Kidney epithelial cell (primary cell): ENCODE data around the gene RPS6KL1. TPM values are rescaled to one million over a fixed set of nuclear protein-coding genes. Genes with fewer than 3 reads are reported as not detected.

ENCODE experiments used
- DNase-seq: peaks from one replicate; pipeline ENCODE4 v3.0.0-alpha.2; 2010; ENCODE audit warnings: low read depth
- H3K27me3 ChIP-seq: 2 replicates; pipeline ENCODE4 v1.6.0; 2011; ENCODE audit warnings: low read length; ENCODE audit not compliant: control insufficient read depth, insufficient read depth
- H3K36me3 ChIP-seq: 2 replicates; pipeline ENCODE4 v1.5.1; 2011; ENCODE audit warnings: low read length; ENCODE audit not compliant: control insufficient read depth, insufficient read depth
- H3K4me3 ChIP-seq: 2 replicates; pipeline ENCODE4 v1.5.1; 2011; ENCODE audit warnings: low read depth, mild to moderate bottlenecking, control low read depth, low read length
- CTCF ChIP-seq: IDR thresholded peaks from 2 replicates; pipeline ENCODE4 v1.5.1; 2011; ENCODE audit warnings: mild to moderate bottlenecking, moderate library complexity, low read length, control low read depth, inconsistent platforms; ENCODE audit not compliant: insufficient read depth, poor library complexity, severe bottlenecking
- total RNA-seq: library from RNA; depleted of rRNA; stranded (reverse); fragments of >200 nt; gene quantifications from 2 replicates; pipeline ENCODE4 v1.2.3, GENCODE V29; 2015

Gene RPS6KL1
- total RNA-seq, 1 donor from 2014 or later: 20.0 TPM

GRCh38 chr14:74859757-74860552, 63.1 kb downstream of the RPS6KL1 start:
- H3K36me3 ChIP-seq: no peaks in the 10 kb centered on the region
- H3K27me3 ChIP-seq: peaks cover 4% of the 10 kb centered on the region
- no peak for TF ChIP-seq CTCF

DNA sequence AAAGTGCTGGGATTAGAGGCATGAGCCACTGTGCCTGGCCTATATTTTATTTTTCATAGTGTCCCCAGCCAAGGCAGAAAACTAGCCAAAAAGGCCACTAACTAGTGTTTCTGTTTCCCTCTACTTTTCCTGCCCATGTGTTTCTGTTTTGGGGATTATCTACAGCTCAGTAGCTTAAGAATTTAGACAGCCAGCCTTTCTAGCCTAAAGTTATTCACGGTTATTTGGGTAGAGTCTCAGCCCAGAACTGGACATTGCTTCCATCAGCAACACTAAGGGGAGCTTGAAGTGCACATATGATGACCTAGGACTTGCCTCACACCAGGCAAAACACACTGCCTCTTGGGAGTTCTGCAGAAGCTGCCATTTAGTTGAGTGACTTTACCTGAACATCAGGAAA, 65.0 kb downstream of the RPS6KL1 start:
- TF ChIP-seq CTCF: no peak
- H3K4me3 ChIP-seq: no peak overlapping the region
- no peak for DNase-seq
- no peaks in the 10 kb centered on the region for H3K36me3 ChIP-seq
- peaks cover 4% of the 10 kb centered on the region for H3K27me3 ChIP-seq

More at GRCh38 chr14:74859757-74860552, 63.1 kb downstream of the RPS6KL1 start:
- H3K4me3 ChIP-seq: no peak overlapping the region
- no peak for DNase-seq

DNA sequence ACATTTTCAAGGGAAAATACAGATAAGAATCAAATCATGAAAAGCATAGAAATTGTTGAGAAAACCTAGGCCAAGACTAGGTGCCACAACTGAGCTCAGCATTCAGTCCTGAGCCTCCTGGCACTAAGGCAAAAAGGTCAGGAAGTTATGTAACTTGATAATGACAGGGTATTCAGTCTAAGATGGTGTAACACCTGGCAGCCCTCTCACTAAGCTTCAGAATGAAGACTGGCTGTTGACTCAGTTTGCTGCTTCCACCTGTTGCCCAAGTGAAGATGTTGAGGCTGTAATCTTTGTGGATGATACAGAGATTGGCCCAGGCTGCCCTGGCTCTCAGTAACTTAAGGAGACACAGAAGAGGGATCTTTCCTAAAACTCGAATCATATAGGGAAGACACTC, 66.7 kb downstream of the RPS6KL1 start:
- TF ChIP-seq CTCF: no peak
- Histone ChIP-seq H3K27me3 (peaks cover 4% of the 10 kb centered on the region), H3K4me3 (no peak overlapping the region), H3K36me3 (no peaks in the 10 kb centered on the region)
- no peak for DNase-seq

- Histone ChIP-seq H3K27me3 (peaks cover 4% of the 10 kb centered on the region), H3K36me3 (no peaks in the 10 kb centered on the region), H3K4me3 (no peak overlapping the region)
- DNase-seq: no peak
- no peak for TF ChIP-seq CTCF
Observed at GRCh38 chr14:74855945-74856344, 67.1 kb downstream of the RPS6KL1 start.

GRCh38 chr14:74855021-74855420, 68.0 kb downstream of the RPS6KL1 start:
- Histone ChIP-seq H3K36me3 (no peaks in the 10 kb centered on the region), H3K4me3 (no peak overlapping the region), H3K27me3 (peaks cover 4% of the 10 kb centered on the region)
- no peak for TF ChIP-seq CTCF
- DNase-seq: no peak

Other genes with a start within 250 kb of the RPS6KL1 start
- gene AREL1, start 210.2 kb downstream of the RPS6KL1 start, total RNA-seq: 40.2 and 43.9 TPM in 2 replicates
- gene FCF1, start 210.1 kb downstream of the RPS6KL1 start, total RNA-seq: 44.4 and 45.4 TPM in 2 replicates
- 33.5 and 34.7 TPM in 2 replicates for gene YLPM1, start 159.9 kb downstream of the RPS6KL1 start, total RNA-seq
- not detected in 2 replicates for gene PROX2, start 47.1 kb downstream of the RPS6KL1 start, total RNA-seq
- 84.1 and 87.0 TPM in 2 replicates for gene DLST, start 41.3 kb downstream of the RPS6KL1 start, total RNA-seq
- 10.5 and 11.2 TPM in 2 replicates for gene PGF, start 32.3 kb upstream of the RPS6KL1 start, total RNA-seq
- gene EIF2B2, start 79.7 kb upstream of the RPS6KL1 start, total RNA-seq: 63.9 and 78.6 TPM in 2 replicates
- gene MLH3, start 128.2 kb upstream of the RPS6KL1 start, total RNA-seq: 17.9 TPM in 2 replicates
- gene ACYP1, start 140.8 kb upstream of the RPS6KL1 start, total RNA-seq: 6.8 and 18.6 TPM in 2 replicates
- gene ZC2HC1C, start 146.4 kb upstream of the RPS6KL1 start, total RNA-seq: 4.0 and 9.2 TPM in 2 replicates
- gene NEK9, start 203.8 kb upstream of the RPS6KL1 start, total RNA-seq: 28.1 and 43.5 TPM in 2 replicates